HG02973 (cell line): ENCODE measurements around the gene TIMM22.

ENCODE experiments used
- ATAC-seq: cut with Tn5 transposase; IDR thresholded peaks from one replicate; pipeline ENCODE4 v1.9.1; 2021; ENCODE audit warnings: moderate library complexity; ENCODE audit not compliant: unreplicated experiment

The TIMM22 gene

DNA sequence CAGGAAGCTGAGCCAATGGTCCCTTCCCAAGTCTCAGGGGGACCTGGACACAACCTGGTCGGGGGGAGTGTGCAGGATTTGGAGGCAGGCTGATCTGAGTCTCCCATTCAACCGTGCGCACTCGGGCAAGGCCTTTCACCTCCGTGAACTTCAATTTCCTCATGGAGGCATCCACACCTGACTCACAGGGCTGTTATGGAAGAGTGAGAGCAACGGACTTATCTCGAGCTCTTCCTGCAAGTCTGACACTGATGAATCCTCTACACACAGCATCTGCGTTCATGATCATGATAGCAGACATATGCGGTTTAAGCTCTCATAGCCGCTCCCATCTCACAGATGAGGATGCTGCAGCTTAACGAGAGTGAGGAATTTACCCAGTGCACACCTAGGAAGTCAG, 21.6 kb downstream of the TIMM22 start:
- ATAC-seq, result no peak

- no peak for ATAC-seq
These were observed 22.5 kb downstream of the TIMM22 start for GRCh38 chr17:1019451-1019850.

GRCh38 chr17:1021147-1021546, 24.2 kb downstream of the TIMM22 start:
- ATAC-seq, result no peak

DNA sequence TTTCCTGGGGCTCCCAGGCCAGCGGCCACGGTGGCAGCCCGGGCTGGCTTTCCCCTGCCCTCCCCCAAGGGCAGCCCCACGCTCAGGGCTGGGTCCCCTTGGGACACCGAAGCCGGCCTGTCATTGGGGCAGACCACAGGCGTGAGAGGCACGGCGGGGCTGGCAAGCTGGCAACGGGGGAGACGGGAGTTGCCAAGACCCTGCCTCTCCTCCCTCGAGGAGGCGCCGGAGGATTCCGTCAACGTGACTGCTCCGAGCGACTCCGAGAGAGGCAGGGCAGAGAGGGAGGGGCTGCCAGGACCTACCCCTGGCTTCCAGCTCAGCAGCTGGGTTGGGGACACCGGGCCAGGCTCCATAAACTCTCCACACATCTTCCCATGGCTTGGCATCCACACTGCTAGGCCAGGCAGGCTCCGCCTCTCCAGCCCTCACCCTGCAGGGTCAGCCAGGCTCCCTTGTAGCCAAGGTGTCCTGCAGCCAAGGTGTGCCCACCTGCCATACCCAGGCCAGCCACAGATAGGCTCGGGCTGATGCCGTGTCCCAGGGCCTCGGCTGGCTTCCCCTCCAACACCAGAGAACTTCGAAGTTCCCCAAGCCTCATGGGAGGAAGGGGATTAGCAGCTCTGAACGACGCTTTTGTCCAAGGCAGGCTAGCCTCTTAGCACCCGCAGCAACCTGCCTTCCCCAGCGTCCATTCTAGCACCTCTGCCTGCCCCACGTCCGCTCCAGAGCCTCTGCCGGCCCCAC, 25.5 kb downstream of the TIMM22 start:
- no peak for ATAC-seq

GRCh38 chr17:1024076-1024475, 27.1 kb downstream of the TIMM22 start:
- ATAC-seq, result no peak

- ATAC-seq, result no peak
These were observed 29.0 kb downstream of the TIMM22 start for GRCh38 chr17:1025733-1026598.

DNA sequence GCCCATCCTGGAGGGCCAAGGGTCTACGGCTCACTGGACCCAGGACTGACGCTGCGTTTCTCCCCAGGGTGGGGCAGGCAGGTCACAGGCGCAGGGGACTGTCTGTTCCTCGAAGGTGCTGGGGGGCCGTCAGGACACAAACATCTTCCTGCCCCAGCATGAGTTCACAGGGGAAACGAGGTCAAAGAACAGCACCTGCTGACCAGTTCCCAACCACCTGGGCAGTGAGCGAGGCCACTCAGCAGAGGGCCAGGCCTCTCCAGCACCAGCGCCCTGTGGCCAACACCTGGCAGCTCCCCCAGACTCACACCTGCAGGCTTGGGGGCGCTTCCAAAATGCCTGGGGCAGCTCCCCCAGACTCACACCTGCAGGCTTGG, 29.7 kb downstream of the TIMM22 start:
- ATAC-seq, result no peak

GRCh38 chr17:1027044-1027443, 30.1 kb downstream of the TIMM22 start:
- no peak for ATAC-seq

GRCh38 chr17:1029196-1029921, 32.4 kb downstream of the TIMM22 start:
- ATAC-seq, result no peak

DNA sequence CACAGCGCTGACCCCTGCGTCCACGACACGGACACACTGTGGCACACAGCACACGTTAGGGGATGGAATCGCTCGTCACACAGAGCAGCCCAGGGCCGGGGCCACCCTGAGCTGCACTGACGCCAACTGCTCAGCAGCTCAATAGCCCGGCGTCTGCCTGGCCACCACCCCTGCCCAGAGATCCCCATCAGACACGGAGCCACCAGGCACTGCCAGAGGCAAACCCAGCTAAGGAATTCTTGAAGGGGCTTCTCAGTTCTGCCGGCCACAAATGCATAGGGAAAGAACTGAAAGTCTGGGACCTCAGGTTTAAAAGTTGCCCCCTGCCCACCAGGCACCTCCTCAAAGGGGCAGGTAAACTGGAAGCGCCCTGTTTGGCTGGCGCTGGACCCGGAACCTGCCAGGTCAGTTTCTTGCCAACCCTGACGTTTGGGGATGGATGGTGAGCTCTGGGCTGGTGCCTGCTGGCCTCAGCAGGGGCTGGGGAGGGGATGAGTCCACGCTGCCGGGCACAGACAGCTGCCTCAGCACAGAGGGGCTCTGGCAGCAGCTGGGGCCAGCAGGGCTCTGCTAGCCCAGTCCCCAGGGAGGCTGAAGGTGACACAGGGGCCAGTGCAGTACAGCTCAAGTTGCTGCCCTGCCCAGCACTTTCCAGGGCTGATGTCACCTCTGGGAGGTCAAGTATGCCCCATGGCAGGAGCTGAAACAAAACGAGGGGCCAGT, 33.2 kb downstream of the TIMM22 start:
- ATAC-seq, result no peak

DNA sequence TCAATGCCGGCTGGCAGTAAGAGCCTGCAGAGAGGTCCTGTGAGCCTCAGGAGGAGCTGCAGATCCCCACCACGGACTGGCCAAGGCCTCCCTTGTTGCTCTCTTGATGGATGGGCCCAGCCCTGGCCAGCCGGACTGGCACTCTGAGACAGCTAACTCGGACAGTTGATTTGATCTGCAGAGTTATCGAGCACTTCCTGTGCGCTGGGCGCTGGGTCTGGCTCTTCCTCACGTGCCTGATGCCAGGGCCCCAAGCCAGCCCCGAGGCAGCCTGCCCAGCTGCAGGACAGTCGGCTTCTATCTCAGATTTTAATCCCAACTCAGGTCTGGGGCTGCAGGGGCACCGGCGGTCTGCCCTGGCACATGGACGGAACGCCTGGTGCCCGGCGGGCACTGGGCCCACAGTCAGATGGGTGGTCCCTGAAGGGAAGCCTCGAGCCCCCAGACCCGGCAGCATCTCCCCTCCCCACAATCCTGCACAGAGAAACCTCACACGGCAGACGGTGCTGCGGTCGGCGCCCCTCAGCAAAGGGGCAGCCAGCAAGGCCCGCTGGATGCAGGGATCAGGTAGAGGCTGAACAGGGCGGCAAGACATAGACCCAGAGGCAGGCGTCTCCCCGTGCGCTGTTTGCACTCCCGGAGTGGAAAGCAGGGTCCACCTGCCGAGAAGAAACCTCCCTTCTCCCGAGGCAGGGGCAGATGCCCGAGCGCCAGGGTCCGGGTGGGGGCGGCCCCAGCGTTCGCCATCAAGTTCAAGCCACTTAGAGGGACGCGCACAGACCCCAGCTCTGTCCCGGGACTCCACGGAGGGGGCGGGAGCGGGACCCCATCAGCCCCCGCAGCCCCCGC, 34.0 kb downstream of the TIMM22 start:
- no peak for ATAC-seq

DNA sequence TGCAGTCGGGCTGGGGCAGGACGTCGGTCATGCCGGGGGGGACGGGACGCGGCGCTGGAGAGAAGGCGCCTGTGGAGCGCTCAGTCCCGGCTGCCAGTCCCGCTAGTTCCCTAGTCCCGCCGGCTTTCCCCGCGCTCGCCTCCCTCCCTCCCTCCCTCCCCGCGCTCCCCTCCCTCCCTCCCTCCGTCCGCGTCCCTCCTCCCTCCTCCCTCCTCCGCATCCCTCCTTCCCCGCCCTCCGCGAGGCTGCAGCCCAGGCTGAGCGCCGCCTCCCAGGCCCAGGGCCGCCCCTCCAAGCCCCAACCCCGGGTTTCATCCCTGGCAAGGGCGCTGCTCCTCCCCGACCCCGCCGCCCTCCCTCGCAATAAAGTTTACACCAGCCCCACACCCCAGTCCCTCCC, 34.8 kb downstream of the TIMM22 start:
- ATAC-seq, result no peak

GRCh38 chr17:1032391-1032790, 35.5 kb downstream of the TIMM22 start:
- ATAC-seq, result no peak

- ATAC-seq, result no peak
These were observed 36.6 kb downstream of the TIMM22 start for GRCh38 chr17:1033503-1033902.

DNA sequence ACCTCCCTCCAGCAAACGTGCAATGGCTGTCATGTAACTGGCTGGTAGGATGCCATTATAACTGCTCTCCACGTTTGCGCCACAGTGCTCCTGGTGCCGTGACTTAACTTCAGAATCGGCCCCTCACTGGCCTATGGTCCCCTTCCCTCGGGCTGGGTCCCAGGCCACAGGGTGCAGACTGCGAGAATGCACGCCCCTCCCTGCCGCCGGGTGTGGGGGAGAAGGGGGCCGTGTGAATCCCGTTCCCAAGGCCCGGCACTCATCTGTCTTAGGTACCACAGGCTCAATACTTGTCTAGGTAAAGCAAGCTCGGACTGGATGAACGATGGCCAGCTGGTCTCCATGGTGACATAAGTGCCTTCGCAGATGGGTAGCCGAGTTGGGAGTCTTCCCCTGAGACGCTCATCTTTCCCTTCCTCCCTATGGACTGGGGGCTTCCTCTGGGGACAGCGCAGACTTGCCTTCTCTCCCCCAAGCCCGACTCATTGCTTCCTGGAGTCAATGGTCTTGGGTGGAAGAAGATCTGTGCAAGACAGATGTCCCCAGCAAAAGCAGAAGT, 37.8 kb downstream of the TIMM22 start:
- ATAC-seq, result no peak

- ATAC-seq, result no peak
These were observed 38.7 kb downstream of the TIMM22 start for GRCh38 chr17:1035546-1036170.

GRCh38 chr17:1036171-1036844, 39.4 kb downstream of the TIMM22 start:
- ATAC-seq, result no peak

DNA sequence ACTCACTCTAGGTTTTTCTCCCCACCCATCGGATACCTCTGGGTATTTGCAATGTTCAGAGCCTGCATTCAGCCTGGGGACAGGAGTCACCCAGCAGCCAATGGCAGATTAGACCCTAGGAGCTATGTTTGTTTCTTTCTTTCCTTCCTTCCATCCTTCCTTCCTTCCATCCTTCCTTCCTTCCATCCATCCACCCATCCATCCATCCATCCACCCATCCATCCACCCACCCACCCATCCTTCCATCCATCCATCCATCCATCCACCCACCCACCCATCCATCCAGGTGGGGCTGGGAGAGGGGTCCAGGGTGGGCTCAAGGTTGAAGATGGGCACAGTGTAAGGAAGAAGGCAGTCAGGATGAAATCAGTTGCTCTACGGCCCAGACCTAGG, 39.9 kb downstream of the TIMM22 start:
- ATAC-seq, result no peak
